ENCODE results near the gene SLFN13.
"Not testable (repeated sequence)": the region's sequence is repeated elsewhere in the genome, so short reads cannot be mapped to it uniquely, and the experiment has no call there.

Gene SLFN13

DNA sequence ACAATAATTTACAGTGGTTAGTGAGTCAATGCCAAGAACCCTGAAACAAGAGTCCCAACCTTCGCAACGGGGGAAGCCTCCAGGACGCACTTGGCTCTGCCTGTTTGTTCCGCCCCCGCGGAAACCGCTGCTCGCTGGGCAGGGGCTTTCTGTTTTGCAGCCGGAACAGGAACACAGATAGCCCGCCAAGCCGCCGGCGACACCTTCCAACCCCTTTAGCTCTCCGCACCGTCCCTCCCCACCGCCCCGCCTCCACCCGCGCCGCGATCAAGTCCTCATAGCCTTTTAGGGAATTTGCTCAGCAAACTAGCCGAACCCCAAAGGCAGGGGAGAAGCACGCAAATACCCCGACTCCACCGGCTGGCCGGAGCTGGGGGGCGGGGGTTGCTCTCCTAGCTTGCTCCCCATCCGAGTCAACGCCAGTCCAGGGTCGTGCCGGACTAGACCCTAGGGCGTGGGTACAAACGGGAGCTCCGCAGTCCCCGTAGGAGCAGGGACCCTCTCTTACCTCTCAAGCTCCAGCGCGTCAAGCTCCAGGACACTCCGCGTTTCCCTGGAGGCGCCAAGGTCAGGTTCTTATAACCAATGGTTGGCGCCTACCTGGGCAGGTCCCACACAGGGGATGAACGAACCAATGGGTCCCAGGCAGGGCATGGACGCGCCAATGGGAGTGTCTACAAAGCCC lies at the start of gene SLFN13:
Gene SLFN13, minus strand, starts transcription at position 553 of the 685 bp plus-strand sequence. CDS start 3,086 bp downstream, outside the sequence.
- peak in 5 of 58 donors; percentile 6 to 20 (median 8) for DNase-seq

GRCh38 chr17:35496451-35497290 lies 48.1 kb upstream of the SLFN13 start:
- no peak for DNase-seq

- DNase-seq: no peak
Measured at GRCh38 chr17:35493040-35493439, 44.5 kb upstream of the SLFN13 start.

DNA sequence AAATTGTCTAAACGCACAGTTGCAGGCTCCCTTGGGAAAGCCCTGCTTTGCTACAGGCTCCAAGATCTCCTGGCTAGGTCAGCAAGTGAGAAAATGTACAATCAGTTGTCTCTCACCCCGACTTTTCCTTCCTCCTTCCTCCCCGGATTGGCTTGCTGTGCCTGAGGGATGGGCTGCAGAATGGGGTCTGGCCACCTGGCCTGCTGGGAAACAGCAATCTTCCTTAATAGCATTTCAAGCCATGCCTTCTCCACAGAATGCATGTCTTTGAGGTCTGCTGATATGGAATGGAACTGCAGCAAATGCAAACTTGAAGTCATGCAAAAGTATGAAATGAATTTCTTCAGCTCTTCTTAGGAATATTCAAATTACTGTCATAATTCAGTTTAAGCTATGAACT lies 42.9 kb upstream of the SLFN13 start:
- DNase-seq: no peak

DNA sequence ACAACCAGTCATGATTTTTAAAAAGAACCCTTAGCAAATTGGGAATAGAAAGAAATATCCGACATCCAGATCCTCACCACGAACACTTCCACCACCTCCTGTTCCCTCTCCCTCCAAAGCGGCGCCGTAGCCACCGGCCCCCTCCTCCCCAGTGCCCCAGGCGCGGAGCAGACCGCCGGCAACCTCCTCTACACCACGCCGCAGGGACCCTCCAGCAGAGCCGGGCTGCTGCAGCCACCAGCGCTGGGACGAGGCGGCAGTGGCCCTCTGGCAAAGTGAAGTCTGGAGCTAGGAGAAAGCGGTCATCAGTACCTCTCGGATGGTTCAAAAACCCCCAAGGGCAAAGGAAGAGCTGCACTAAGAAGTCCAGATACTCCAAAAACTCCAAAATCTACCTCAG lies 41.4 kb upstream of the SLFN13 start:
- DNase-seq: no peak

DNA sequence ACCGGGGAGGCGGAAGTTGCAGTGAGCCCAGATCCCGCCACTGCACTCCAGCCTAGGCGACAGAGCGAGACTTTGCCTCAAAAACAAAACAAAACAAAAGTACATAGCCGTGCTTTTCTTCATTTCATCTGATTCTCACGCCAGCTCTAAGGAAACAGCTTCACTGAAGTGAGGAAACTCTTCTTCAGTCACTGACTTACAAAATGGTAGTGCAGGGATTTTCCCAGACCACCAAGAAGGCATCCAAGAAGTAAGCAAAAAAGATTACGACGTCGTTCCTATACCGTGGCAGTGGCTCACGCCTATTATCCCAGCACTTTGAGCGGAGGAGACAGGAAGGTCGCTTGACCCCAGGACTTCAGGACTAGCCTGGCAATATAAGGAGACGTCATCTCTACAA lies 40.4 kb upstream of the SLFN13 start:
- no peak for DNase-seq

DNA sequence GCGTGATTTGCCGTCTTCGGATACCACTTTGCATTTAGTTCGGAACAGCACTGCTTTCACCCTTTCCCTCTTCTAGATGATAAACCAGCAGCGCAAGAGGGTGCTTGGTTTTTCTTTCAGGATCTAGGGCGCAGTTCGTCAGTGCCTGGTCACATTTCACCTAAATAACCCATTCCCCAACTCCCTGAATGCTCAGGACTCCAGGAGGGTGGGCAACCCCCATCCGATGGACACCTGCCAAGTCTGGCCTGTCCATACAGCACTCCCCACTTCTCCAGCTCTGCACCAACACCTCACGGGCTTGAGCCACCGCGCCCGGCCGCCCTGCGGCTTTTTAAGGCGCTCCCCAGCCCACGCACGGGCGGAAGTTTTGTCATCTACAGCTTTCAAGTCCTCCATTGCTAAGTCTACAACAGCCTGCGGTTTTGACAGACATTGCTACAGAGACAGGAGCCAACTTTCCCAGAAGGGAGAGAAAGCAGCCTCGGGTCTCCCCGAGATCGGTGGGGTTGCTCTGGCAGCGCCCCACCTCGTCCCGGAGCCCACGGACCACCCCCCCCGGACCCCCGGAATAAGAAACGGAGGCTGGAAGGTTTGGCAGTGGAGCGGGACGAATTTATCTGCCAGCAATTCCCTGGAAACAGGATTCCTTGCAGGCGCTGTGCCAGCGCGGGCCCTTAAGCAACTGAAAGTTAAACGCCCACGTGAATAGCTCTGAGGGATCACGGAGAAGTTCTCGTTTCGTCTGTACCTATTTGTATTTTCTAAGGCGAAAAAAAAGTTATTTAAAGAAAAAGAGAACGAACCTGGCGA lies 38.6 kb upstream of the SLFN13 start:
- no peak for DNase-seq

GRCh38 chr17:35479271-35479670 lies 30.7 kb upstream of the SLFN13 start:
- DNase-seq: no peak

GRCh38 chr17:35477248-35477647 lies 28.7 kb upstream of the SLFN13 start:
- no peak for DNase-seq

DNA sequence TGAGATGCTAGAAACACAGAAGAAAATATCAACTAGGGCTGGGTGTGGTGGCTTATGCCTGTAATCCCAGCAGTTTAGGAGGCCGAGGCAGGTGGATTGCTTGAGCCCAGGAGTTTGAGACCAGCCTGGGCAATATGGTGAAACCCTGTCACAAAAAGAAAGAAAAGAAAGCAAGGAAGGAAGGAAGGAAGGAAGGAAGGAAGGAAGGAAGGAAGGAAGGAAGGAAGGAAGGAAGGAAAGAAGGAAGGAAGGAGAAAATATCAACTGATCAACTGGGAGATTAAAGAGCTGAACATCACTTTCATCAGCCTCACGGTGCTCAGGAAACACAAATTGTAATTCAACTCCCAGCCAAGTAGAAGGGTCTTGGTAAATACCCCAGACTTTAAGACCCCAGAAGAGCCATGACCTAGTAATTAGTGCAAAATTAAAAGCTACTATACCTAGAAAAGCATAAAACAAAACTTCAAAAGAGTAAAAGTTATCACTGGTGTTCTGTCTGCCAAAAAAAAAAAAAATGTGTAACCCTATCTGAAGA lies 27.8 kb upstream of the SLFN13 start:
- no peak for DNase-seq

- no peak for DNase-seq
Measured at GRCh38 chr17:35468475-35468874, 19.9 kb upstream of the SLFN13 start.

GRCh38 chr17:35467824-35468223 lies 19.3 kb upstream of the SLFN13 start:
- no peak for DNase-seq

GRCh38 chr17:35460354-35460851 lies 11.8 kb upstream of the SLFN13 start:
- no peak for DNase-seq

GRCh38 chr17:35454035-35454434 lies 5.5 kb upstream of the SLFN13 start:
- DNase-seq: not testable (repeated sequence)

DNA sequence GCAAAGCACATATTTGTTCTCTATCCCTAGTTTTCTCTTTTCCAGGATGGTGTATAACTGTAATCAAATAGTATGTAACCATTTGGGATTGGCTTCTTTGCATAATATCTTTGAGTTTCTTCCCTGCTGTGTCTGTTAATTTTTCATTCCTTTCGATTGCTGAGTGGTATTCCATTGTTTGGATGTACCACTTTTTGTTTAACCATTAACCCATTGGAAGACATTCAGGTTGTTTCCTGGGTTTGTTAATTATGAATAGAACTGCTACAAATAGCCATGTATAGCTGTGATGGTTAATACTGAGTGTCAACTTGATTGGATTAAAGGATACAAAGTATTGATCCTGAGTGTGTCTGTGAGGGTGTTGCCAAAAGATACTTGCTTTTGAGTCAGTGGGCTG lies 4.6 kb upstream of the SLFN13 start:
- DNase-seq: no peak

GRCh38 chr17:35449371-35449931 lies 885 bp upstream of the SLFN13 start:
- DNase-seq: no peak

GRCh38 chr17:35448899-35449227 lies 297 bp upstream of the SLFN13 start:
- no peak for DNase-seq

- no peak for DNase-seq
Measured at GRCh38 chr17:35447499-35447898, 1.1 kb downstream of the SLFN13 start.

- no peak for DNase-seq
Measured at GRCh38 chr17:35438433-35438832, 10.1 kb downstream of the SLFN13 start.

- DNase-seq: peak in 1 of 58 donors; percentile 45
Measured at GRCh38 chr17:35433075-35433894, 15.3 kb downstream of the SLFN13 start.

Measured in anterior cingulate cortex (tissue), 58 donors.